ENCODE measurements around the gene COL16A1.

Gene COL16A1

GRCh38 chr1:31703431-31704270, at the start of gene COL16A1:
TSS of gene COL16A1 (minus strand) at chr1:31704017. CDS start at chr1:31702193, 1,824 bp downstream.
- DNase-seq (ENCODE audit: low spot score): no peak

DNA sequence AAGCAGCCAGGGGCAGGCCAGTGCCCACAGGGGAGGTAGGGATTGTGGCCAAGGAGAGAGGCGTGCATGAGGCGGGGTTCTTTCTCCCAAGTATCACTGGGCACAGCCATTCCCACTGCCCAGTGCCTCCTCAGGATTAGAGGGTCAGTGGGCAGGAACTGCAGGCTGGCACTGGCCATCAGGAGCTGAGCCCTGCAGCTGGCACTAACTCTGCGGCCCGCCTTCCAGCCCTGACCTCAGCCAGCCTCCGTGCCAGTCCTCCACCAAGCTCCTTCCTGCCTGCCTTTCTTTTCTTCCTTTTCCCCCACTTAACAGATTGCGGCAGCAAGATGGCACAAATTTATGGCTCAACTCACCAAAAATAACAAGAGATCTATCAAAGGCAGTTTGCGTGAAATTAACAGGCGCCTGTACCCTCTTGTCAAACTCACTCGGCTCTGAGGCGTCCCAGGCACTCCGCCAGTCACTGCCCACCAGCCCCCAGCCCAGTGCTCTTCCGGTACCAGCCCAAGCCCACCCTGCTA, 49.2 kb upstream of the COL16A1 start:
- no peak for DNase-seq (ENCODE audit: low spot score)

GRCh38 chr1:31752258-31752657, 48.4 kb upstream of the COL16A1 start:
- DNase-seq (ENCODE audit: low spot score): no peak

- no peak for DNase-seq (ENCODE audit: low spot score)
These were observed 48.0 kb upstream of the COL16A1 start for GRCh38 chr1:31751822-31752241.

- DNase-seq (ENCODE audit: low spot score): peak; percentile 38
These were observed 47.2 kb upstream of the COL16A1 start for GRCh38 chr1:31750858-31751510.

GRCh38 chr1:31749785-31750735, 46.2 kb upstream of the COL16A1 start:
- no peak for DNase-seq (ENCODE audit: low spot score)

DNA sequence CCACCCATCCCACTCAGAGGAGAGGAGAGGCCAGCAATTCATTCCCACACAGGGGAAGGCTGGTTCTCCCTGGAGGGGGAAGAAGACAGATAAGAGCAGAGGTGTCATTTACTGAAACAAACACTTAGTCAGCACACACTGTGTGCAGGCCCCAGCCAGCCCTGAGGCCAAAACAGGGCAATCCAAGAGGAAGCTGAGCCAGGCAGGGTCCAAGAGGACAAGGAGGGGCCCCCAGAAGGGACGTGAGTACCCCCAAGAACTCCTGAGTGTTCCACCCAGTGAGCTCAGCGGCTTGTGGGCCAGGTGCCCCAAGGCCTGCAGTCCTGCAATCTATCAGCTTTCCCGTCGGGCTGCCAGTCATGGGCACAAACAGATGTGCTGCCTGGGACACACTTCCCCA, 44.5 kb upstream of the COL16A1 start:
- DNase-seq (ENCODE audit: low spot score): no peak

- no peak for DNase-seq (ENCODE audit: low spot score)
These were observed 43.5 kb upstream of the COL16A1 start for GRCh38 chr1:31747304-31747703.

- DNase-seq (ENCODE audit: low spot score): no peak
These were observed 42.9 kb upstream of the COL16A1 start for GRCh38 chr1:31746687-31747086.

DNA sequence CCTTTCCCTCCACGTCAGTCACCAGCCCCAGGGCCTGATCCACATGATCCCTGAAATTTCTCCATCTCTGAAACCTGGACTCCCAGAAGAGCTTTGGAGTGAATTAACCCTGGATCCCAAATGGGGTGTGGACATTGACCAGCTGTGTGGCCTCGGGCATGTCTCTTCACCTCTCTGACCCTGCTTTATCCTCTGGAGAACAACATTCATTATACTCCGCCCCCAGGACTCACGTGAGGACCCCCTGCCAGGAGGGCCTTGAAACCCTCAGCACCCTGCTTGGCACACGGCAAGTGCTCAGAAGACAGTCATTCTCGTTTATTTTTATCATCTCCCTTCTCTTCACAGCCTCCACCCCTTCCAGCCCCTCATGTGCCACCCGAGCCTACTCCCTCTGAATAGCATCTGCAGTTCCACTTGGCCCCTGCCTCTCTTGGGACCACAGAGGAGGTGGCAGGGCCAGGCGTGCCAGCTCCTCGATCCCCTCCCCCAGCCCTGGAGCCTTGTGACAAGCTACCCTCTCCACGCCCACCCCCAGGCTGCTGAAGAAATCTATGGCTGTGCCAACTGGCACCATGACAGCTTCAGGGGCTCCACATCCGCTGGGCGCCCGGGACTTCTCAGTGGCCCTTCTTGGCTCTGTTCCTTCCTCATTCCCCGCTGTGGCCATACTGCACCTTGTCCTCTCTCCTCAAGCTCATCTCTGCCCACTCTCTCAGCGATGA, 42.3 kb upstream of the COL16A1 start:
- no peak for DNase-seq (ENCODE audit: low spot score)

GRCh38 chr1:31745096-31745945, 41.5 kb upstream of the COL16A1 start:
- DNase-seq (ENCODE audit: low spot score): peak; percentile 47

DNA sequence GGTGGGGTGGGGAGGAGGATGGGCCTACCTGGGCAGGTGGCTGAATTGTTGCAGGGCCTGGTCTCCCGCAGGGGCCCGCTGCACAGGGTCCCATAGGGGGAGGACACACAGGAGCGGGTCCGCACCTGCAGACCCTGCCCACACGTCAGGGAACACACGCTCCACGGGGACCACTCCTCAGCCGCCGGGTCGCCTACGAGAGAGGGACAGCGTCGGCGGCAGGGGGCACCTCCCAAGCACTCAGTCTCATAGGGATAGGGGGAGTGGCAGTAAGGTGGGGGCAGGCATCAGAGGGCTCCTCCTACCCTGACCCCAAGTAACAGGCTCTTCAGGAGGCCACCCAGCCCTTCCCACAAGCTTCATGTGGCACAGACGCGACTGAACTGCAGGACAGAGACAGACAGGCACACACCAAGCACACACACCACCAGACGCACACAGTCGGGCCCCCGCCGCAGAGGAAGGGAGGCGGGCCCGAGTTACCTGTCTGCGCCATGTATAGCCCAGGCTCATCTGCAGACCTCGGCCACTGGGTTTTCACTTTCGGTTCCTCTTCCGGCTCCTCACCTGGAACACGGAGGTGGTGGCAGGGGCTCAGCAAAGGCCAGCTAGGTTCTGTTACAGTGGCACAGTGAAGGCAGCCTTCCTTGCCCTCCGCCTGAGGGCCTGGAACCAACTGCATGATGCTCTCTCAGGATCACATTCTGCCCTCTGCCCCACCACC, 40.5 kb upstream of the COL16A1 start:
- DNase-seq (ENCODE audit: low spot score): no peak

DNA sequence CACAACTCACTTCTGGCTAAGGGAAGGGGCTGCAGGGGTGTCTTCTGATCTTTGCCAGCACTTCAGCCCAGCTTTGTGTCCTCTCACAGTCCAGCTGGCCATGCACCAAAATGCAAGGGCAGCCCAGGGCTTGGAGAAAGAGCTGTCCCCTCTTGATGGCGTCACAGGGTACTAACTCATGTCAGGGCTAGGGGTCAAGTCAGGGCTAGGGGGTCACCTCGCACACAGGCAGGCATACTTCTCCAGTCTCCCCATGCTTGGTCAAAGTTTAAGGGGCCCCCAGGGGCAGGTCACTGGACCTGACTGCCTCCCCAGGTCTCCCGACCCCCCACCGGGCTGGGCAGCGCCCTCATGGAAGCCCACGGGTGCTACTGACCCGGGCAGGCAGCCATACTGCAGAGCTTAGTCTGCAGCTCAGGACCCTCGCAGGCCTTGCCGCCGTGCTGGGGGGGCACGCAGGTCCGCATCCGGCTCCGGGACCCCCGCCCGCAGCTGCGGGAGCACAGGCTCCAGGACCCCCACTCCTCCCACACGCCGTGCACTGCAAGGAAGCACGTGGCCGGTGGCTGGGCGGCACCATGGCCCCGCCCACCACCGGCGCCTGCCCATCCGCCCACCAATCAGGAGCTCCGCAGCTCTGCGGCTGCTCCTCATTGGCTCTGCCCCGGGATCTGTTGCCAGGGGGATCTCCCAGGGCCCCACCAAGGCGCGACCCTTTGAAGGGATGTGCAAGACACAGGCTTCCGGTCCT, 38.8 kb upstream of the COL16A1 start:
- no peak for DNase-seq (ENCODE audit: low spot score)

- DNase-seq (ENCODE audit: low spot score): peak; percentile 48
These were observed 35.5 kb upstream of the COL16A1 start for GRCh38 chr1:31739346-31739745.

GRCh38 chr1:31736675-31737074, 32.9 kb upstream of the COL16A1 start:
- peak; percentile 31 for DNase-seq (ENCODE audit: low spot score)

- DNase-seq (ENCODE audit: low spot score): no peak
These were observed 31.8 kb upstream of the COL16A1 start for GRCh38 chr1:31735571-31735970.

DNA sequence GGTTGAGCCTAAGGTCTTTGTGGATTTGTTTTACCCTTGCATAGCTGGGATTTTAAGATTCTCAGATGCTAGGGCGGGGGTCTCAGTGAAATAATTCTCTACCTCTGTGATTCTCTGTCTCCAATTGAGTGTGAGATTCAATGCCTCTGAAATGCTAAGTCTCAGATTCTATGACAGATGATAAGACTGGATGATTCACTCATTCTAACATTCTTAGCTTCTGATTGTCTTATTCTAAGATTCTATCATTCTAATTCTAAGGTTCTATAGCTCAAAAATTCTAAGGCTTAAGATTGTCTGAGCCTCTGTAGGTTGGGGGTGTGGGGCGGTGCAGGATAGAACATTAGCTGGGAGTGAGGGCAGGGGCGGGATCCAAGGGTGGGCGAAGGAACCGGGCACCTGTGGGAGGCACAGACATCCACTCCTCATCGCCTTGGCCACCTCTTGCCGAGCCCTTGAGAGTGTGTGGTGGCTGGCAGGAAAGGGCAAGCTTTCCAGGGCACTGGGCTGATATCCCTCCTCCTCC, 30.8 kb upstream of the COL16A1 start:
- no peak for DNase-seq (ENCODE audit: low spot score)

- DNase-seq (ENCODE audit: low spot score): no peak
These were observed 29.8 kb upstream of the COL16A1 start for GRCh38 chr1:31733389-31734219.
